ENCODE measurements around the gene CRYZ. TPM values are rescaled to one million over a fixed set of nuclear protein-coding genes. Genes with fewer than 3 reads are reported as not detected.
"Not testable (repeated sequence)": the region's sequence is repeated elsewhere in the genome, so short reads cannot be mapped to it uniquely, and the experiment has no call there.

The CRYZ gene
- total RNA-seq, 1 experiment from 2014 or later, result 57.7 TPM

GRCh38 chr1:74673351-74674111, 59.3 kb downstream of the CRYZ start, which contains the start of gene ERICH3:
TSS of gene ERICH3 (minus strand) at chr1:74673792. CDS start at chr1:74673519, 273 bp downstream.
- no peak for TF ChIP-seq EZH2 (IDR thresholded peaks at IDR 0.05; ENCODE audit: low read length, unreplicated experiment)
- TF ChIP-seq EZH2phosphoT487 (IDR thresholded peaks at IDR 0.05; ENCODE audit: borderline replicate concordance, low read length), result no peak
- no peak for TF ChIP-seq CTCF (conservative IDR thresholded peaks at IDR 0.05; ENCODE audit: low read depth, low read length)
- peak within 1 kb of the TSS; percentile 37; the same call in 1 of the 2 replicates for H3K4me2 ChIP-seq (ENCODE audit: low read length)
- ATAC-seq, result no peak
- BruUV-seq (replicated peaks), result no TSS peak
- no peaks in the 10 kb centered on the region for H3K27me3 ChIP-seq (ENCODE audit: low read length)
- H4K20me1 ChIP-seq (ENCODE audit: low read length), result no peaks in the 10 kb centered on the region
- no peak for DNase-seq
- CTCF ChIA-PET, result no interaction called here
- H2AFZ ChIP-seq (ENCODE audit: low read length), result peak within 1 kb of the TSS; percentile 37; the same call in 1 of the 2 replicates
- intact Hi-C loops (cut with micrococcal nuclease), result no loop called here
- H3K9me2 ChIP-seq (replicated peaks; ENCODE audit: low read length), result no peaks in the 10 kb centered on the region
- H3K79me2 ChIP-seq (ENCODE audit: low read length), result no peaks in the 10 kb centered on the region
- 0 out of 2 replicates have a peak, but pooled peaks cover 3% of the 10 kb centered on the region for H3K9me3 ChIP-seq (ENCODE audit: low read length)
- H3K36me3 ChIP-seq (ENCODE audit: low read depth, low read length), result no peaks in the 10 kb centered on the region
- H3K9ac ChIP-seq (ENCODE audit: low read length), result no peak within 1 kb of the TSS
- peak within 1 kb of the TSS; percentile 9; the same call in 1 of the 2 replicates for H3K4me3 ChIP-seq (ENCODE audit: low read length)
- no peaks in the 10 kb centered on the region for H3K4me1 ChIP-seq (ENCODE audit: insufficient read depth, low read length)
- POLR2A ChIA-PET (ENCODE audit: unreplicated experiment), result no interaction called here
- H3F3A ChIP-seq (ENCODE audit: low read length, unreplicated experiment), result no peaks in the 10 kb centered on the region
- H3K27ac ChIP-seq (ENCODE audit: low read length), result no peak within 1 kb of the TSS

- BruUV-seq (replicated peaks); H3K79me2 ChIP-seq (ENCODE audit: low read length); H2AFZ ChIP-seq (ENCODE audit: low read length); H3K36me3 ChIP-seq (ENCODE audit: low read depth, low read length); H3K27ac ChIP-seq (ENCODE audit: low read length); H3K4me3 ChIP-seq (ENCODE audit: low read length); H3K9me3 ChIP-seq (ENCODE audit: low read length); H3K27me3 ChIP-seq (ENCODE audit: low read length); H3K9ac ChIP-seq (ENCODE audit: low read length); H3K4me1 ChIP-seq (ENCODE audit: insufficient read depth, low read length); intact Hi-C loops (cut with micrococcal nuclease); ATAC-seq; POLR2A ChIA-PET (ENCODE audit: unreplicated experiment); H4K20me1 ChIP-seq (ENCODE audit: low read length); DNase-seq; H3F3A ChIP-seq (ENCODE audit: low read length, unreplicated experiment); H3K4me2 ChIP-seq (ENCODE audit: low read length); CTCF ChIA-PET; H3K9me2 ChIP-seq (replicated peaks; ENCODE audit: low read length): not testable (repeated sequence)
Observed at GRCh38 chr1:74670866-74671265, 62.0 kb downstream of the CRYZ start.

Other genes starting within 250 kb of the CRYZ start
- not detected in 2 replicates for gene LRRC53, start 220.4 kb downstream of the CRYZ start, total RNA-seq (2014; rRNA removed)
- not detected in 2 replicates for gene ERICH3, start 59.3 kb downstream of the CRYZ start, total RNA-seq (2014; rRNA removed)
- 14.1 and 21.2 TPM in 2 replicates for gene TYW3, start 102 bp upstream of the CRYZ start, total RNA-seq (2014; rRNA removed)